ENCODE data around the gene ATXN1L.
"Not testable (repeated sequence)": the region's sequence is repeated elsewhere in the genome, so short reads cannot be mapped to it uniquely, and the experiment has no call there.

The ATXN1L gene

DNA sequence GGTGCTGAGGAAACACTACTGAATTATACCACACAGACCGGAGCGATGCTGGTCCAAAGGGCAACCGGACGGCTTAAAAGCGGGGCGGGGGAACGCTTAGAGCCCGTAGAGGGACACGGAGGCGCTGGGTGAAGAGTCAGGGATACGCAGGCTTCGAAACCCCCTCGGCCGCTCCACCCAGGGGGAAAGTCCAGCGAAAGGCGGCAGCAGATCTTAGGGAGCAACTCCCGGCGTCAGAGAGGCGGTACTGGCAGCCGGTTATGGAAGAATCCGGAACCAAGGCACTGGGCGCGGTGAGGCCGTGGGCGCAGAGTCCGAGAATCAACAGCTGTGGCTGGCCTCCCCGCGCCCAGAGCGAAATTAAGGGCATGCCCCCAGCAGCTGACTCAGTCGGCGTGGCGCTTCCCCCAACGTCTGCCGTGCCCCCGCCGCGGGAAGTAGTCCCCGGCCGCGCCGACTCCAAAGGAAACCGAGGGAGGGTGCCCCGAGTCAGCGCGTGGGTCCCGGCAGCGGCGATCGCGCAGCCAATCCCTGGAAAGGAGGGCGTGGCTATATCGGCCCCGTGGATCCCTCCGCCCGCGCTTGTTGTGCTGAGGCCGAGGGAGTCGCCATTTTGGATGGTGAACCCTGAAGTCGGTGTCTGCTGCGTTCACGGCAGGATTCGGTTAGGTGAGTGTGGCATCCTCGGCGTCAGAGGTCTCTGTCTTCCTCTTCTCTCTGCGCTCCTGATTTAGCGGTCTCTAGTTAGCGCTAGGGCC is 49.3 kb downstream of the ATXN1L start, which contains the start of gene IST1:
IST1 (plus strand) TSS at position 611 of the 758 bp plus-strand sequence. CDS start 20,110 bp downstream, outside the sequence.
- DNase-seq, result no peak

- DNase-seq, result no peak
These were observed 50.0 kb downstream of the ATXN1L start for GRCh38 chr16:71895679-71896365.

DNA sequence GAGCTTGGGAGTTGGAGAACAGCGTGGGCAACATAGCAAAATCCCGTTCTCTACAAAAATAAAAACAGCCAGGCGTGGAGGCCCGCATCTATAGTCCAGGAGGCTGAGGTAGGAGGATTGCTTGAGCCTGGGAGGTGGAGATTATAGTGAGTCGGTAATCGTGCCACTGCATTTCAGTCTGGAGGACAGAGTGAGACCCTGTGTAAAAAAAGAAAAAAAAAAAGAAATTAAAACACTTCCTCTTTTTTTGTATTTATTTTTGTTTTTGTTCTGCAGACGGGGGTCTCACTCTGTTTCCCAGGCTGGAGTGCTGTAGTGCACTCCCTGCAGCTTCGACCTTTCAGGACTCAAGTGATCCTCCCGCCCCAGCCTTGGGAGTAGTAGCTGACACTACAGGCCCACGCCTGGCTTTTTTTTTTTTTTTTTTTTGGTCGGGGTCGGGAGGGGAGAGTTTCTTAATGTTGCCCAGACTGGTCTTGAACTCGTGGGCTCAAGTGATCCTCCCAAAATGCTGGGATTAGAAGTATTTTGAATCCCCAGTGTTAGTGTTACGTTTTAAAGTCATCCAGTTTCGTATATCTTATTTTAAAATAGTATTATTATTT is 51.1 kb downstream of the ATXN1L start:
- DNase-seq, result no peak

DNA sequence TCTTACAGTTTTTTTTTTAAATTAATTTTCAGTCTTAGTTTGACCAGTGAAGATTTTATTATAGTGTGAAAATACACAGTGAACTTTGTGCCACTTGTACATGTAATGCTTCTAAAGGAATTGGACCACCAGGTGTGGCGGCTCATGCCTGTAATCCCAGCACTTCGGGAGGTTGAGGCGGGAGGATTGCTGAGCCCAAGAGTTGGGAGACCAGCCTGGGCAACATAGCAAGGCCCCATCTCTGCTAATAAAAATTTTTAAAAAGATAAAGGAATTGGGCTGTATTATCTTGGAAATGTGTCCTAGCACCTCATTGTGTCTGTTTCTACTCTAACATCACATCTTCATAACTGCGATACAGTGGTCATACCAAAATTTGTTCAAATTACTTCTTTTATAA is 53.4 kb downstream of the ATXN1L start:
- no peak for DNase-seq

DNA sequence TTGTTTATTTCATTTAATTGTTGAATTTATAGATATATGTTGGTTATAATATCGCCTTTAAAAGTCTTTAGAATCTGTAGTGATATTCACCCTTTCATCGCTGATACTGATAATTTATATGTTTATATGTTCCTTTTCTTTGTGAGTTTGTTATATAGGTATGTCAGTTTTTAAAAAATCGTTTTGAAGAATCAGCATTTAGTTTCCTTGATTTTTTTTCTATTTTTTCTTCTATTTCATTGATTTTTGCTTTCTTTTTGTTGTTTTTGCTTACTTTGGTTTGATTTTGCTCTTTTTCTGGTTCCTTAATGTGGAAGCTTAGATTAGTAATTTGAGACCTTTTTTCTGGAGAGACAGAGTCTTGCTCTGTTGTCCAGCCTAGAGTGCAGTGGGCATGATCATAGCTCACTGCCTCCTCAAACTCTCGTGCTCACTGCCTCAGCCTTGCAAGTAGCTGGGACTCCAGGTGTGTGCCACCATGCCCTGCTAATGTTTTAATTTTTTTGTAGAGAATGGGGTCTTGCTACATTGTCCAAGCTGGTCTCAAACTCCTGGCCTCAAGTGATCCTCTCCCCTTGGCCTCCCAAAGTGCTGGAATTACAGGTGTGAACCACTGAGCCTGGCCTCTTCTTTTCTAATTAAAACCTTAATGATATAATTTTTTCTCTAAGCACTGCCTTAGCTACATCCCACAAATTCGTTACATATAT is 57.0 kb downstream of the ATXN1L start:
- no peak for DNase-seq

GRCh38 chr16:71903608-71904007 is 57.8 kb downstream of the ATXN1L start:
- DNase-seq, result no peak

DNA sequence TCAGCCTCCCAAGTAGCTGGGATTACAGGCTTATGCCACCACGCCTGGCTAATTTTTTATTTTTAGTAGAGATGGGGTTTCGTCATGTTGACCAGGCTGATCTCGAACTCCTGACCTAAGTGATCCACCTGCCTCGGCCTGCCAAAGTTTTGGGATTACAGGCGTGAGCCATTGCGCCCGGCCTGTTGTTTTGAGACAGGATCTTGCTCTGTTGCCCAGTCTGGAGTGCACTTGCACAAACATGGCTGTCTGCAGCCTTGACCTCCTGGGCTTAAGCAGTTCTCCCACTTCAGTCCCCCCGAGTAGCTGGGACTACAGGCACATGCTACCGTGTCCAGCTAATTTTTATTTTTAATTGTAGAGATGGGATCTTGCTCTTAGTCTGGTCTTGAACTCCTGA is 58.5 kb downstream of the ATXN1L start:
- DNase-seq, result no peak

DNA sequence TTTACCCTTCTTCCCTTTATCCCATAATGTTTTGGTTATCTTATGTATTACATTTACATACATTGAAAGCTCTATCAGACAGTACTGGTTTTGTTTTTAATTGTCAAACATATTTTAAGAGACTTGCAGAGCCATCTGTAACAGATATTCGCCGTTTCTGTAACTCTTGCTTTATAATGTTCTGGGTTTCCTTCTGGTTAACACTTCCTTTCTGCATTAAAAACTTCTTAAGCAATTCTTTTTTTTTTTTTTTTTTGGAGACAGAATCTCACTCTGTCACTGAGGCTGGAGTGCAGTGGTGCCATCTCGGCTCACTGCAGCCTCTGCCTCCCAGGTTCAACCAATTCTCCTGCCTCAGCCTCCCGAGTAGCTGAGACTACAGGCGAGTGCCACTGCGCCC is 60.0 kb downstream of the ATXN1L start:
- DNase-seq, result not testable (repeated sequence)

Measured in NCI-H2081 treated with DMSO at 0.1 percent for 48 hours (cell line).